Mesendoderm (in vitro differentiated cells): ENCODE data around the gene BTBD19.
"Not testable (repeated sequence)": the region's sequence is repeated elsewhere in the genome, so short reads cannot be mapped to it uniquely, and the experiment has no call there.

Experiments
- DNase-seq: peaks from one replicate; pipeline ENCODE4 v3.0.0; 2013
- H2AK5ac ChIP-seq: 2 replicates; pipeline ENCODE4 v1.6.1; 2013; ENCODE audit warnings: low read length, inconsistent platforms
- H2BK120ac ChIP-seq: 2 replicates; pipeline ENCODE4 v1.6.1; 2013; ENCODE audit warnings: low read depth, mild to moderate bottlenecking, low read length, moderate library complexity, mixed read lengths
- H2BK15ac ChIP-seq: replicated peaks from 2 replicates; pipeline ENCODE4 v1.6.1; 2013; ENCODE audit warnings: low read depth, mild to moderate bottlenecking, moderate library complexity
- H2BK5ac ChIP-seq: 2 replicates; pipeline ENCODE4 v1.6.1; 2013; ENCODE audit warnings: low read length, inconsistent platforms
- H3K18ac ChIP-seq: 2 replicates; pipeline ENCODE4 v1.6.1; 2013; ENCODE audit warnings: mild to moderate bottlenecking, low read length, mixed read lengths
- H3K23ac ChIP-seq: one replicate; pipeline ENCODE4 v1.6.1; 2013; ENCODE audit warnings: low read length
- H3K27ac ChIP-seq: 2 replicates; pipeline ENCODE4 v1.5.1; 2013; ENCODE audit warnings: low read depth, mild to moderate bottlenecking, inconsistent platforms, low read length, moderate library complexity
- H3K27me3 ChIP-seq: 2 replicates; pipeline ENCODE4 v1.6.1; 2013; ENCODE audit warnings: low read length, control low read depth, mild to moderate bottlenecking, inconsistent platforms; ENCODE audit not compliant: insufficient read depth, poor library complexity
- H3K36me3 ChIP-seq: 2 replicates; pipeline ENCODE4 v1.6.1; 2013; ENCODE audit warnings: low read length, inconsistent platforms; ENCODE audit not compliant: control insufficient read depth, insufficient read depth
- H3K4ac ChIP-seq: one replicate; pipeline ENCODE4 v1.6.1; 2013; ENCODE audit warnings: low read depth, mild to moderate bottlenecking, low read length, moderate library complexity
- H3K4me1 ChIP-seq: 2 replicates; pipeline ENCODE4 v1.6.1; 2013; ENCODE audit warnings: low read depth, low read length, inconsistent platforms; ENCODE audit not compliant: control insufficient read depth
- H3K4me2 ChIP-seq: 2 replicates; pipeline ENCODE4 v1.6.1; 2013; ENCODE audit warnings: low read length
- H3K4me3 ChIP-seq: 2 replicates; pipeline ENCODE4 v1.5.1; 2013; ENCODE audit warnings: mild to moderate bottlenecking, low read length
- H3K56ac ChIP-seq: one replicate; pipeline ENCODE4 v1.6.1; 2013; ENCODE audit warnings: low read length
- H3K79me1 ChIP-seq: 2 replicates; pipeline ENCODE4 v1.6.1; 2013; ENCODE audit warnings: low read length, inconsistent platforms
- H3K79me2 ChIP-seq: 2 replicates; pipeline ENCODE4 v1.6.1; 2013; ENCODE audit warnings: mild to moderate bottlenecking, low read length; ENCODE audit not compliant: control insufficient read depth, insufficient read depth
- H3K9ac ChIP-seq: 2 replicates; pipeline ENCODE4 v1.6.1; 2013; ENCODE audit warnings: low read length, inconsistent platforms
- H4K5ac ChIP-seq: one replicate; pipeline ENCODE4 v1.6.1; 2013; ENCODE audit warnings: low read length
- H4K8ac ChIP-seq: one replicate; pipeline ENCODE4 v1.6.1; 2013; ENCODE audit warnings: low read depth, mild to moderate bottlenecking, control low read depth, low read length, moderate library complexity
- WGBS: extraction: QIAGEN DNeasy Blood & Tissue Kit; methylation state at CpG from one replicate; pipeline ENCODE4 v1.1.7; 2013; ENCODE audit warnings: low lambda C conversion rate, missing lambda C conversion rate; ENCODE audit not compliant: insufficient coverage; ENCODE audit errors: extremely low coverage; 5-methylcytosine and 5-hydroxymethylcytosine counted together

The BTBD19 gene

DNA sequence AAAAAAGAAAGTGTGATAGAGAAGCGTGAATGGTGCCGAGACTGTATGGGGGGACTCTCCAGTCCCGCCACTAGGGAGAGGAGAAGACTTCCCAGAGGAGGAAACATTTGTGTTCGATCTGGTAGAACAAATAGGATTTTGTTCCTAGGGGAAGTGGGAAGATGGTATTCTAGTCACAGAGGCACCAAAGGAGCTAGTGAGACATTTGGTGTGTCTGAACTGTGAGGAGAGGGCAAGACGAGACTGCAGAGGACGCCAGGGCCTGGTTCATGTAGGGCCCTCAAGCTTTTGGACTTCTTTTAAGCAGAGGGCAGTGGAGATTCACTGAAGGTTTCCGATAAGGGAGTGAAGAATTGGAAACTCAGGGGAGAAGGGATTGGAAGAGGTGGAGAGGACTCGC, 2.9 kb downstream of the BTBD19 start:
- Histone ChIP-seq H3K4me3 (no peak overlapping the region), H3K4ac (no peak overlapping the region), H3K23ac (no peak overlapping the region), H3K56ac (no peak overlapping the region), H3K18ac (no peak overlapping the region), H3K4me1 (peaks cover 23% of the 10 kb centered on the region), H3K27ac (no peak overlapping the region), H3K4me2 (no peak overlapping the region), H3K79me2 (no peaks in the 10 kb centered on the region), H4K8ac (no peak overlapping the region), H2BK120ac (no peak overlapping the region), H4K5ac (no peak overlapping the region), H2BK5ac (no peak overlapping the region), H2BK15ac (no peak overlapping the region), H3K9ac (no peak overlapping the region), H3K79me1 (no peaks in the 10 kb centered on the region), H3K36me3 (no peaks in the 10 kb centered on the region), H3K27me3 (no peaks in the 10 kb centered on the region), H2AK5ac (no peak overlapping the region)
- WGBS: no CpG with 5 or more reads among the region's 8 CpGs
- DNase-seq: no peak

DNA sequence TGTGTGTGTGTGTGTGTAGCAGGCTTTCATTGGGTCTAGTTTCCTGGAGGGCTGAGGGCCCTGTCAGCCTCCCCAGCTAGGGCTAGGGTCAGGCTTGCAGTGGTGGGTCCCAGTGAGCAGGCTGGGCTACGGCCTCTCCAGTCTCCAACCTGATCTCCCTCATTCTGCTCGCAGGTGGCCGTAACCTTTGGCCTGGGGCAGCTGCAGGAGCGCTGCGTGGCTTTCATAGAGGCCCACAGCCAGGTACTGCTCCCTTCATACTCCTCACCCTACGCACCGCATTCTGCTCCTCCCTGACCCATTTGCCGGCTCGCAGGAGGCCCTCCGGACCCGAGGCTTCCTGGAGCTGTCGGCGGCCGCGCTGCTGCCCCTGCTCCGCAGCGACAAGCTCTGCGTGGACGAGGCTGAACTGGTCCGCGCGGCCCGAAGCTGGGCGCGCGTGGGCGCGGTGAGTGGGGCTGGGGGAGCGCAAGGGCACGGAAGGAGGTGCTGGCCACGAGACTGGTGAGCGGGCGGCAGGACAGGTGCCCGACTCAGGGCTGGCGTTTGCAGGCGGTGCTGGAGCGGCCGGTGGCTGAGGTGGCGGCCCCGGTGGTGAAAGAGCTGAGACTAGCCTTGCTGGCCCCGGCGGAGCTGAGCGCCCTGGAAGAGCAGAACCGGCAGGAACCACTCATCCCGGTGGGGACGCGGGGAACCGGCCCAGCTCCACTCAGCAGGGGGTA, 4.7 kb downstream of the BTBD19 start:
- Histone ChIP-seq H3K79me2 (no peaks in the 10 kb centered on the region), H3K4me2 (peak overlapping the region; percentile 93), H3K4me3 (peak overlapping the region; percentile 51), H3K36me3 (no peaks in the 10 kb centered on the region), H2BK120ac (no peak overlapping the region), H3K9ac (peak overlapping the region; percentile 73), H4K5ac (no peak overlapping the region), H2AK5ac (no peak overlapping the region), H4K8ac (no peak overlapping the region), H3K27ac (no peak overlapping the region), H3K18ac (no peak overlapping the region), H3K27me3 (no peaks in the 10 kb centered on the region), H2BK15ac (no peak overlapping the region), H3K23ac (peak overlapping the region; percentile 19), H3K4me1 (peaks cover 13% of the 10 kb centered on the region), H2BK5ac (no peak overlapping the region), H3K56ac (peak overlapping the region; percentile 95), H3K4ac (no peak overlapping the region), H3K79me1 (no peaks in the 10 kb centered on the region)
- no peak for DNase-seq
- no CpG with 5 or more reads among the region's 48 CpGs for WGBS

DNA sequence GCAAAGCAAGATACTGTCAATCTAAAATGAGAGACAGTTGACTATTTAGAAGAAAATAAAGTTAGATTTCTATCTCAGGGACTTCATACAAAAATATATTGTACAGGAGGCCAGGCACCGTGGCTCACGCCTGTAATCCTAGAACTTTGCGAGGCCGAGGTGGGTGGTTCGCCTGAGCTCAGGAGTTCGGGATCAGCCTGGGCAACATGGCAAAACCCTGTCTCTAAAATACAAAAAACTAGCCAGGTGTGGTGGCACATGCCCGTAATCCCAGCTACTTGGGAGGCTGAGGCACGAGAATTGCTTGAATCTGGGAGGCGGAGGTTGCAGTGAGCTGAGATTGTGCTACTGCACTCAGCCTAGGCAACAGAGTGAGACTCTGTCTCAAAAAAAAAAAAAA, 7.6 kb downstream of the BTBD19 start:
- H3K4me1 ChIP-seq, H3K23ac ChIP-seq, H3K56ac ChIP-seq: not testable (repeated sequence)

DNA sequence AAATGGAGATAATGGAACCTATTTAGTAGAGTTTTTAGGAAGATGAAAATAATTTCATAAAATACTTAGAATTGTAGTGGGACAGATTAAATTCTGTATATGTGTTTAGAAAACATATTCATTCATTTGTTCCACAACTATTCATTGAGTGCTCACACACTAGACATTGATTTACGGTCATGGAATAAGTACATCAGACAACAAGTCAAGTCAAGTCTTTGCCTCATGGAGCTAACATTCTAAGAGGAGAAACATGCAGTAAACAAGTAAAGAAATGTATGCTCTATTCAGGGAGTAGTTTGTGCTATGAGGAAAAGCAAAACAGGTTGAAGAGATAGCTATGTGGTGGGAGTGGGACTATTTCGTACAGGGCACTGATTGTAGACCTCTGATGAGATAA, 9.0 kb downstream of the BTBD19 start:
- Histone ChIP-seq H3K4me2 (no peak overlapping the region), H2AK5ac (peak overlapping the region; percentile 43), H2BK15ac (no peak overlapping the region), H3K79me1 (no peaks in the 10 kb centered on the region), H3K4me3 (no peak overlapping the region), H3K27ac (no peak overlapping the region), H3K18ac (no peak overlapping the region), H3K27me3 (no peaks in the 10 kb centered on the region), H3K4ac (no peak overlapping the region), H3K36me3 (no peaks in the 10 kb centered on the region), H2BK5ac (no peak overlapping the region), H4K5ac (no peak overlapping the region), H4K8ac (no peak overlapping the region), H3K23ac (no peak overlapping the region), H3K56ac (no peak overlapping the region), H3K79me2 (no peaks in the 10 kb centered on the region), H3K9ac (no peak overlapping the region), H3K4me1 (peaks cover 3% of the 10 kb centered on the region), H2BK120ac (no peak overlapping the region)
- WGBS: no CpG with 5 or more reads among the region's 2 CpGs
- no peak for DNase-seq

More for the DNA sequence above, 7.6 kb downstream of the BTBD19 start:
- H2AK5ac ChIP-seq, H3K4me2 ChIP-seq, H3K36me3 ChIP-seq, H2BK5ac ChIP-seq, DNase-seq, H3K27me3 ChIP-seq, H4K8ac ChIP-seq, H3K4ac ChIP-seq, H3K9ac ChIP-seq, H3K79me1 ChIP-seq, H3K18ac ChIP-seq, H2BK15ac ChIP-seq, H3K4me3 ChIP-seq, H4K5ac ChIP-seq, H3K79me2 ChIP-seq, H2BK120ac ChIP-seq, H3K27ac ChIP-seq: not testable (repeated sequence)
- WGBS: no CpG with 5 or more reads among the region's 9 CpGs

DNA sequence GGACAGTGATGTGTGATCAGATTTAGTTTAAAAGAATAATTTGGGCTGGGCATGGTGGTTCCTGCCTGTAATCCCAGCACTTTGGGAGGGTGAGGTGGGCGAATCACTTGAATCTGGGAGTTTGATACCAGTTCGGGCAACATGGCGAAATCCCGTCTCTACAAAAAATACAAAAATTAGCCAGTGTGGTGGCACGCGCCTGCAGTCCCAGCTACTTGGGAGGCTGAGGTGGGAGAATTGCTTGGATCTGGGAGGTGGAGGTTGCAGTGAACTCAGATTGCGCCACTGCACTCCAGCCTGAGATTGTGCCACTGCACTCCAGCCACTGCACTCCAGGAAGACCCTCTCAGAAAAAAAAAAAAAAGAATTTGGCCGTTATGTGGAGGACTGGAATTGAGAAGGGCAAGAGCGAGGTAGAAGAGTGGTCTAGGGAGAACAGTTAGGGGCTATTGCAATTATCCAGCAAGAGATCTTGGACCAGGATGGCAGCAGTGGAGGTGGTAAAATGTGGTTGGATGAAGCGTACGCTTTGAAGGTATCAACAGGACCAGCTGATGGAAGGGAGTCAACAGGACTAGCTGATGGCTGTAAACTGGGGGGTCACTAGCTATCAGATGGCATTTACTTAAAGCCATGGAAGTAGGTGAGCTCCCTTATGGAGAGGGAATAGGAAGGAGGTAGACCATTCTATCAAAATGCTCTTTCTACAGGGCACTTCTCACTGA, 9.6 kb downstream of the BTBD19 start:
- no peaks in the 10 kb centered on the region for H3K27me3 ChIP-seq
- no peak overlapping the region for H2BK15ac ChIP-seq
- no peaks in the 10 kb centered on the region for H3K79me1 ChIP-seq
- WGBS: no CpG with 5 or more reads among the region's 11 CpGs
- no peak overlapping the region for H3K4ac ChIP-seq
- no peaks in the 10 kb centered on the region for H3K79me2 ChIP-seq
- H4K8ac ChIP-seq: no peak overlapping the region
- H3K4me2 ChIP-seq: no peak overlapping the region
- no peak overlapping the region for H4K5ac ChIP-seq
- H2AK5ac ChIP-seq: peak overlapping the region; percentile 43
- H3K27ac ChIP-seq: no peak overlapping the region
- H3K36me3 ChIP-seq: no peaks in the 10 kb centered on the region
- H3K23ac ChIP-seq: no peak overlapping the region
- peaks cover 3% of the 10 kb centered on the region for H3K4me1 ChIP-seq
- H3K56ac ChIP-seq: peak overlapping the region; percentile 3
- no peak overlapping the region for H2BK120ac ChIP-seq
- H3K18ac ChIP-seq: no peak overlapping the region
- no peak overlapping the region for H2BK5ac ChIP-seq
- DNase-seq: no peak
- no peak overlapping the region for H3K4me3 ChIP-seq
- no peak overlapping the region for H3K9ac ChIP-seq
